ENCODE data around the gene PROX2. TPM values are rescaled to one million over a fixed set of nuclear protein-coding genes. Genes with fewer than 3 reads are reported as not detected.

Gene PROX2, protein sequence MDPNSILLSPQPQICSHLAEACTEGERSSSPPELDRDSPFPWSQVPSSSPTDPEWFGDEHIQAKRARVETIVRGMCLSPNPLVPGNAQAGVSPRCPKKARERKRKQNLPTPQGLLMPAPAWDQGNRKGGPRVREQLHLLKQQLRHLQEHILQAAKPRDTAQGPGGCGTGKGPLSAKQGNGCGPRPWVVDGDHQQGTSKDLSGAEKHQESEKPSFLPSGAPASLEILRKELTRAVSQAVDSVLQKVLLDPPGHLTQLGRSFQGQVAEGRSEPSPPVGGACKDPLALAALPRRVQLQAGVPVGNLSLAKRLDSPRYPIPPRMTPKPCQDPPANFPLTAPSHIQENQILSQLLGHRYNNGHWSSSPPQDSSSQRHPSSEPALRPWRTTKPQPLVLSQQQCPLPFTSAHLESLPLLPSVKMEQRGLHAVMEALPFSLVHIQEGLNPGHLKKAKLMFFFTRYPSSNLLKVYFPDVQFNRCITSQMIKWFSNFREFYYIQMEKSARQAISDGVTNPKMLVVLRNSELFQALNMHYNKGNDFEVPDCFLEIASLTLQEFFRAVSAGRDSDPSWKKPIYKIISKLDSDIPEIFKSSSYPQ
- total RNA-seq (2022; extraction: Qiagen RNA extraction): not detected in 5 replicates

DNA sequence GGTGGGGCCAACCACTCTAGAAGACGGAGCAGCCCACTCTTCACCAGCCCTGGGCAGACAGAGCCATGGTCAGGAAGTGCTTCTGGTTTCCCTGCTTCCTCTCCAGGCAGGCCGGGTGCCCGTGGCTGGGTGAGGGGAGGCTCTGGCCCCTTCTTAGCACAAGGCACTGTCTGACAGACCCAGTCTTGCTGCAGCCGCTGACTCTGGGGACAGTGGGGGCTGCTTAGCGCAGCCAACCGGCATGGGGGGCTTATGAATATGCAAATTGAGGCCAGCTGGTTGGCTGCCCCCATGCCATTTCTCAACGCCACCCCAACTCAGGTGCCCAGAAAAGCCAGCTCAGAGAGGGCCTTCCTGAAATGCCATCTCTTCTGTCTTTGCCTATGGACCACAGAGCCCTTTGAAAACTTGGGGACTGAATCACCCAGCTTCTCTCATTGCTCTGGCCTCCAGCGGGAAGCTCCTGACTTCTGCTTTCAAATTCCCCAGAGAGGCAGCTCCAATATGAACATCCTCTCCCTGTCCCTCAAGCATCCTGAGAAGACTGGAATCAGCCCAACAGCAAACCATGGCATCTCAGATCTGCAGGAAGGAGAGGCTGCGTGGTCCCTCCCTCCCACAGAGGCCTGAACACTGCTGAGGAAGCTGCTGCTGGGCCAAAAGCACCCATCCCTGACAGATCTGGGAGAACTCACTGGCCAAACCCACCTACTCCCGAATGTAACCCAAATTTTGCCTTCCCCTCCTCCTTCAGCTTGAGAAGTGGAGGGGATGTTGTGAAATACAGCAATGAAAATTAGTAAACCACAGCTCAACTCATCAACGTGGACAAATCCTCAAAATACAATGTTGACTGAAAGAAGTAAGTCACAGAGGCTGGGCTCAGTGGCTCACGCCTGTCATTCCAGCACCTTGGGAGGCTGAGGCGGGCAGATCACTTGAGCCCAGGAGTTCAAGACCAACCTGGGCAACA is at the start of gene PROX2:
Gene PROX2 (minus strand): TSS at position 205 of the 973 bp plus-strand sequence. CDS start 12,311 bp downstream, outside the sequence.

DNA sequence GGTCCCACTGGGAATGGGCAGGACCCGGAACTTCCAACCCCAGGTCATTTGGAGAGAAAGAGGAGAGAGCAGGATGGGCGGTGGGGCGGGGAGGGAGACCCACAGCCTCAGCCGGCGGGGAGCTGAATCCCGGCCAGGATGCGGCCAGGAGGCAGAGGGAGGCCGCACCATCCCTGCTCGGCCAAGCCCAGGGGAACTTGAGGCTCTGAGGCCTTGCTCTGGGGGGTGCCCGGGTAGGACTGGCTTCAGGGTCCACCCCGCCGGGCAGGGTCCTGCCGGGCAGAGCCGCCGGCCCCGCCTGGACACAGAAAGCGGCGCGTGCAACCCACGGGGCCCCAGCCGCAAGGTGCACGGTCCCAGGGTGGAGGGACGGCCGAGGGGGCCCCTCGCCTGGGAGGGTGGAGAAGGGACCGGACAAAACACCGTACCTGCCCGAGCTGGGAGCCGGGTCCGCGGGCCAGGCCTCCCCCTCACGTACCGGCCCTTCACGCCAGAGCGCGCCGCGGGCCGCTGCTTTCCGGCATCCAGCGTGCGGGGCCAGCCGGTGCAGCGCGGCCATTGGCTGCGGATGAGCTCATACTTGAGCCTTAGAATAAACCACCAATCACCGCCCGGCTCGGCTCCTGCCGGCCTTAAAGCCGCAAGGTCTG is 46.9 kb upstream of the PROX2 start, which contains the start of gene RPS6KL1:
Gene RPS6KL1 (minus strand): TSS at position 509 of the 650 bp plus-strand sequence. CDS start 1,719 bp downstream, outside the sequence.

DNA sequence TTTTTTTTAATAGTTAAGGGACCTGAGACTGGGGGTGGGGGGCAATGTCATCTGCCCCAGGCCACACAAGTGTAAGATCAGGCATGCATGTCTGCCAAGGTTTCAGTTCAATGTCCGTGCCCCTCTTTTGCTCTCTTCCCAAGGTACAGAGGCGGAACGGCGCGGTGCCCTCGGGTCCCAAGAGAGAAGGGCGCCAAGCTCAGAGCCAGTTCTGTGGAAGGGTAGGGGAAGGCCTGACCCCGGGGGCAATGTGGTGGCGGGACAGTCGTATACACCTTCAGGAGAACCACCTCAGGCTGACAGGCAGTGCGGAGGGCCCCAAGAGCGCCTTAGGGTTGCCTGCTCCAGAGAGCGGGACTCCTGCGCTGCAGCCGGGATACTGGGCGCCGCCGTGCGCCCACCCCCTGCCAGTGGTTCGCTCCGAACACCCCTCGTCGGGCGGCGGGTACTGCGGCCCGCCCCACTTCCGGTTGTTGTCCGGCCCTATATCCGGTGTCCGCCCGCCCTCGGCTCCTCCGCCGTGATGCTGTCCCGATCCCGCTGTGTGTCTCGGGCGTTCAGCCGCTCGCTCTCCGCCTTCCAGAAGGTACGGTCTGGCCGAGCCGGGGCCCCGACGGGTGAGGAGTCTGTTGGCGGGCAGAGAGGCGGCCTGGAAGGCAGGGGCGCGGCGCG is 5.6 kb upstream of the PROX2 start, which contains the start of gene DLST:
Gene DLST (plus strand): TSS at position 486 of the 672 bp plus-strand sequence. CDS start 38 bp downstream, at position 524.

Other genes starting within 250 kb of the PROX2 start
- 20.8 to 28.0 TPM (median 25.2 TPM) in 5 replicates for gene AREL1, start 163.1 kb downstream of the PROX2 start, total RNA-seq (2022; extraction: Qiagen RNA extraction)
- 38.5 to 80.2 TPM (median 46.5 TPM) in 5 replicates for gene FCF1, start 163.0 kb downstream of the PROX2 start, total RNA-seq (2022; extraction: Qiagen RNA extraction)
- gene YLPM1, start 112.8 kb downstream of the PROX2 start, total RNA-seq (2022; extraction: Qiagen RNA extraction): 31.9 to 50.3 TPM (median 35.0 TPM) in 5 replicates
- gene DLST, start 5.8 kb upstream of the PROX2 start, total RNA-seq (2022; extraction: Qiagen RNA extraction): 96.3 to 116 TPM (median 100 TPM) in 5 replicates
- 0.21 to 0.67 TPM (median 0.45 TPM) in 5 replicates for gene RPS6KL1, start 47.1 kb upstream of the PROX2 start, total RNA-seq (2022; extraction: Qiagen RNA extraction)
- gene PGF, start 79.5 kb upstream of the PROX2 start, total RNA-seq (2022; extraction: Qiagen RNA extraction): 3.9 to 5.7 TPM (median 4.5 TPM) in 5 replicates
- 74.2 to 82.7 TPM (median 77.2 TPM) in 5 replicates for gene EIF2B2, start 126.8 kb upstream of the PROX2 start, total RNA-seq (2022; extraction: Qiagen RNA extraction)
- 17.5 to 21.9 TPM (median 21.0 TPM) in 5 replicates for gene MLH3, start 175.3 kb upstream of the PROX2 start, total RNA-seq (2022; extraction: Qiagen RNA extraction)
- gene ACYP1, start 187.9 kb upstream of the PROX2 start, total RNA-seq (2022; extraction: Qiagen RNA extraction): 23.7 to 30.3 TPM (median 25.5 TPM) in 5 replicates
- 4.5 to 5.6 TPM (median 4.7 TPM) in 5 replicates for gene ZC2HC1C, start 193.5 kb upstream of the PROX2 start, total RNA-seq (2022; extraction: Qiagen RNA extraction)